Loucy (cell line): ENCODE measurements around the gene APBB2.
"Not testable (repeated sequence)": the region's sequence is repeated elsewhere in the genome, so short reads cannot be mapped to it uniquely, and the experiment has no call there.

Experiments
- EZH2phosphoT487 ChIP-seq: fragments of 200-600 bp; IDR thresholded peaks from 2 replicates; pipeline ENCODE4 v1.6.1; 2018; ENCODE audit warnings: antibody characterized with exemption, mild to moderate bottlenecking, moderate library complexity, borderline replicate concordance
- TF ChIP-seq, protein P1 (sequence below): fragments of 200-600 bp; sonication (generic); conservative IDR thresholded peaks from 2 replicates; pipeline ENCODE4 v1.5.1; 2014; ENCODE audit warnings: mild to moderate bottlenecking, antibody characterized with exemption, low read length

DNA sequence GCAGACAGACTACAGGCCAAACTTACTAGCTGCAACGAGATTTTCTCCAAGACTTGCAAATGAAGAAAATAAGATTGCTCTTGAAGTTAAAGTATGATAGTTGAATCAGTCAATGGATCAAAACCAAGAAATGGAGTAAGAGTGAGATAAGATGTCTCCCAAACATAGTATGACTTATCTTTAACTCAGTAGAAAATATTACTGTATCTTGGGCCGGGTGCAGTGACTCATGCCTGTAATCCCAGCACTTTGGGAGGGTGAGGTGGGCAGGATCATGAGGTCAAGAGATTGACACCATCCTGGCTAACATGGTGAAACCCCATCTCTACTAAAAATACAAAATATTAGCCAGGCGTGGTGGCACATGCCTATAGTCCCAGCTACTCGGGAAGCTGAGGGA lies 220.0 kb downstream of the APBB2 start:
- TF ChIP-seq, protein P1, sequence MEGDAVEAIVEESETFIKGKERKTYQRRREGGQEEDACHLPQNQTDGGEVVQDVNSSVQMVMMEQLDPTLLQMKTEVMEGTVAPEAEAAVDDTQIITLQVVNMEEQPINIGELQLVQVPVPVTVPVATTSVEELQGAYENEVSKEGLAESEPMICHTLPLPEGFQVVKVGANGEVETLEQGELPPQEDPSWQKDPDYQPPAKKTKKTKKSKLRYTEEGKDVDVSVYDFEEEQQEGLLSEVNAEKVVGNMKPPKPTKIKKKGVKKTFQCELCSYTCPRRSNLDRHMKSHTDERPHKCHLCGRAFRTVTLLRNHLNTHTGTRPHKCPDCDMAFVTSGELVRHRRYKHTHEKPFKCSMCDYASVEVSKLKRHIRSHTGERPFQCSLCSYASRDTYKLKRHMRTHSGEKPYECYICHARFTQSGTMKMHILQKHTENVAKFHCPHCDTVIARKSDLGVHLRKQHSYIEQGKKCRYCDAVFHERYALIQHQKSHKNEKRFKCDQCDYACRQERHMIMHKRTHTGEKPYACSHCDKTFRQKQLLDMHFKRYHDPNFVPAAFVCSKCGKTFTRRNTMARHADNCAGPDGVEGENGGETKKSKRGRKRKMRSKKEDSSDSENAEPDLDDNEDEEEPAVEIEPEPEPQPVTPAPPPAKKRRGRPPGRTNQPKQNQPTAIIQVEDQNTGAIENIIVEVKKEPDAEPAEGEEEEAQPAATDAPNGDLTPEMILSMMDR, result not testable (repeated sequence)
- not testable (repeated sequence) for TF ChIP-seq EZH2phosphoT487
